ENCODE data around the gene CACNB1.
A peak's percentile ranks its signal among the peaks of the same experiment; 100 is the strongest.

CACNB1 gene

DNA sequence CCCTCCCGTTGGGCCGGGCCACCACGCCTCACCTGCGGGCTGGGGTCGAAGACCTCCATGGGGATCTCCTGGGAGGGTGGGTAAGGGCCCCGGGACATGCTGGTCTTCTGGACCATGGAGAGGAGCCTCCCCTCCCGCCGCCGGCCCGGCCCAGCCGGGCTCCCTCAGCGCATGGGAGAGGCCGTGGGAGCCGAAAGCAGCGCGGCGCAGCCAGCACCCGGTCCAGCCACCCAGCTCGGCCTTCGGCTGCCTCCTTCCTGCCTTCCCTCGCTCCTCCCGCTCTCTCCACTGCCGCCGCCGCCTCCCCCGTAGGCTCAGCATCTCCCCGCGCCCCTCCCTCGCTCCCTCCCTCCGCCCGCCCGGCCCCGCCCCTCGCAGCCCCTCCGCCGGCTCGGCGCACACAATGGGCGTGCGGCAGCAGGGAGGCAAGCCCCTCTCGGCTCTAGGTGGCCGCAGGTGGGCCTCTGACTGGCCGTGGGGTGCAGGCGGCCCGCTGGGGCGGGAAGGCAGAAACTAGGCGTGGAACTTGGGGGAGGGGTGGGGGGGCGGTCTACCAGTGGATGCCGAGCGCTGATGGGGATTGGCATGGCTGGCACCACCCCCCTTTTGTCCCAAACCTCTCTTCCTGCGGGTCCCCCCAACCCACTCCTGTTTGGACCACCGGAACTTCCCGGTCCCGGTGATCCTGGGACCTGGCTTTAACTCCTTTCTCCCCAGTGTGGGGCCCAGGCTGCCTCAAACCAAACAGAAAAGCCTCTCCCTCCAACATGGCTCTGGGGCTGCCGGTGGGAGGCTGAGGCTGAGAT lies at the start of gene CACNB1:
Gene CACNB1 (minus strand): TSS at position 290 of the 806 bp plus-strand sequence. CDS start 174 bp downstream, at position 116.
- no peak for DNase-seq

DNA sequence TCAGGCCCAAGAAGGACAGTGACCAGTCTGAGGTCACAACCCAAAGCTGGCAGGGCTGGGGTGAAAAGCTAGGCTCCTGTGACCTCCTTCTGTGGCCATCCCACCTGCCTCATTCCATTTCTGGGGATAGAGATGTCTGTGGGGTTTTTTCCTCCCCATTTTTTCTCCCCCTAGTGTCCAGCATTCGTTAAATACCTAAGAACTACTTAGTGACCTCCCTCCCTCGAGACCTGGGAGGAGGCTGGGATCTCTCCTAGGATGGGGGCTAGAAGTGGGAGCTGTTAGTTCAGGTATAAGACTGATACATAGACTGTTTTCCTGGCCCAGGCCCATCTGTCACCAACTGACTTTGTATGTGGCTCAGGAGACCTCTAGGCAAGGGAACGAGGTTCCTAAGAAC lies 48.8 kb upstream of the CACNB1 start:
- no peak for DNase-seq

DNA sequence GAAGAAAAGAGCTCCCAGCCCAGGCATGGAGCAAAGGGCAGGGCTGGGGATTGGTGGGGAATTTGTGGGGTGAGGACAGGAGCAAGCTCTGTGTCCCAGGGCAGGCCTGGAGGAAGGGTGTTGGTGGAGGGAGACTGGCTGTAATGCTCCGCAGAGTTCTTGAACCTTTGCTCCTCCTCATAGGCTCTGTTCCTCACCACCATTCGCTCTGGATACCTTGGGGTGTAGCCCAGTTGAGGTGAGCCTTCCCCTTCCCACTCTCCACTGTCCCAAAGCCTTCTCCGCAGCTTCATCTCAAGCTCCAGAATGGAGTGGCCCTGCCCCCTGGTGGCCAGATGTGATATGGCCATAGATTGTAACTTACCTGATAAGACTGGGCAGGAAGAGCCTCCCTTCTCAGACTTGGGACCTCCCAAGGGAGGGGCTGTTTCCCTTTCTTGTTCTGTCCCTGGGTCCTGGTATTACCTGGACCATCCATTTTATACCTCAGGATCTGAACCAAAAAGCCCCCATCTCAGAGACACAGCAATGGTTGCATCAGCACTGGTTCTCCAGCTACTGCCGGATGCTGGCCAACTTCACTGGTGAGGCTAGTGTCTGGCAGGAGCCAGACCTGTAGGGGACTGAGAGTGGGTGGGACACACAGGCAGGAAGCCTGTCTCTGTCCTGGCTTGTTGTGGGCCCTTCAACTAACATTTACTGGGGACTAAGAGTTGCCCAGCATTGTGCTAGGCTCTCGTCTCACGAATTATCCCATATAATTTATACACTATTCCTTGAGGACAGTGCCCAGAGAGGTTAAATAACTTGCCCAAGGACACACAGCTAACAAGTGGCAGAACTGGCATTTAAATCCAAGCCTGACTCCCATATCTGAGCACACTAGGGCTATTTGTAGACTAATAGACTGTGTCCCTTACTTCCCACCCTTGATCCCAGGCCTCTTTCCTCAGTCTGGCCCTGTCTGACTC lies 47.4 kb upstream of the CACNB1 start:
- peak; percentile 69 for DNase-seq

DNA sequence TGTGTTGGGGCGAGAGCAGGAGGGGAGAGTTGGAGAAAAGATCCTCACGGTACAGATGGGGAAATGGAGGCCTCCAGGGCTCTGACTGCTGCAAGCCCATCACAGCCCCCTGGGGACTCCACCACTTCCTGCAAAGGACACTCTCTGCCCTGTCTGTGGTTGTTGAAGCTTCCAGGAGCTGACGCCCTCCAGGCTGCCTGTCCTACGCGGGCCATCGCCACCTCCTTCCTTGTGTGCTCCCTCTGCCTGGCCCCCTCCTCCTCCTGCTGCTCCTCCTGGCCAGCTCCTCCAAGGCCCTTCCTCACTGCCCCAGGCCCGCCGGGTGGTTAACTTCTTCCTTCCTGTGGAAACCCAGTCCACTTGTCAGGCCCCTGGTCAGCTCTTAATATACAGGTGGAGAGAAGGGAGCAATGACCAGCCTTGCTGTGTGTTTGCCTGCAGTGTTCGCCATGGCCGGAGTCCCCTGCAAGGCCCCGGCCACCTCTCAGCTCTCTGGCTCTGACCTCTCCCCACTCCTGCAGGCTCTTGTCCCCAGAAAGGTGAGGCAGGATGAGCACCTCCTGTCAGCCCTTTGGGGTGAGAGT lies 46.6 kb upstream of the CACNB1 start:
- DNase-seq, result peak; percentile 15

DNA sequence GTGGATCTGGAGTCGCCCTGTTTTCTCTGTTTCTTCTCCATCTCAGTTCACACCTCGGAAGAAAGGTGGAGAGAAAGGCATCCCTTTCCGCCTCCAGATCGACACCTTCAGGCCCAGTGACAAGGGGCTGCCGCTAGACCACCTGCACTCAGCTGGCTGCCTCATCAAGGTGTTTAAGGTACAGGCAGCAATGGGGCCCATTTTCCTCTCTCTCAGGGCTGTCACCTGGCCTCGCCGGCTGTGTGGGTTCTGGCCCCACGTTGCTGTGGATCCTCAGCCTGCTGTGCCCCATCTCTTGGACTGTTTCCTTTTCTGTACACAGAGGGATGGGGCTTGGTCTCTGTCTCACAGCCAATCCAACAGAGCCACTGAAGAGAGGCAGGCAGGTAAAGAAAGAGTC lies 45.7 kb upstream of the CACNB1 start:
- DNase-seq, result no peak

DNA sequence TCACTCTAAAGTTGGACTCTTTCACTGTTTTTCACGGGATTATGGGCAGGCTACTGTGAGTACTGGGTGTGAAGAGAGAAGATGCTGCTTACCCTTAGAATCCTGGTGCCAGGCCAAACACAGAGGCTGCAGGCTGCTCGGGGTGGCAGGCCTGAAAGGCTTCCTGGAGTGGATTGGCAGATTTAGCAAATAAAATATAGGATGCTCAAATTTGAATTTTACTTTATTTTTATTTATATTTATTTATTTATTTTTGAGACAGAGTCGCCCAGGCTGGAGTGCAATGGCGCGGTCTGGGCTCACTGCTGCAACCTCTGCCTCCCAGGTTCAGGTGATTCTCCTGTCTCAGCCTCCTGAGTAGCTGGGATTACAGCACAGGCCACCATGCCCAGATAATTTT lies 43.2 kb upstream of the CACNB1 start:
- DNase-seq, result no peak

DNA sequence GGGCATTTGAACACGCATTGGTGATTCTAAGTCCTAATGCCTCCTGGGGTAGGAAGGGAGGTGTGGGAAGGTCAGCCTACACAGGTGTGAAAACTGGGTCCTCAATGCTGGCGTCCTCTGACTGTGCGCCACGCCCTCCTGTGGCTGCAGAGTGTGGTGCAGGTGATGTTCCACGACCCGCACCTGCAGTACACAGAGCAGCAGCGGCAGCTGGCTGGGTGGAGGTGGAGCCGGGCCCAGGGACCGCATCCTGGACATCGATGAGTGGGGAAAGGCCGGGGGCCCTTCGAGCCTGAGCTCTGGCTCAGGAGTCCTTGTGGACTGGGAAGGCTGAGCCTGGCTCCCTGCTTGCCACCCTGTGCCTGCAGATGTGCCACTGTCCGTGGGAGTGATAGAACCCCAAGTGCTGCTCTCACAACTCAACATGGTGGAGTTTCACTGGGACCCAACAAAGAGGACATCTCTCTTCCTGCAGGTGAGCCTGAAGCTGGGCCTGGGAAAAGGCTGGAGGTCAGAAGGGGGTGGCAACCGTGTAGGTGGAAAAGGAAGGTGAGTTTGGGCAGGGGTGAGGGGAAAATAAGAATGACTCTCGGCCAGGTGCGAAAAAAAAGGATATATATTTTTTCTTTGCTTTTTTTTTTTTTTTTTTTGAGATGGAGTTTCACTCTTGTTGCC lies 42.3 kb upstream of the CACNB1 start:
- no peak for DNase-seq

DNA sequence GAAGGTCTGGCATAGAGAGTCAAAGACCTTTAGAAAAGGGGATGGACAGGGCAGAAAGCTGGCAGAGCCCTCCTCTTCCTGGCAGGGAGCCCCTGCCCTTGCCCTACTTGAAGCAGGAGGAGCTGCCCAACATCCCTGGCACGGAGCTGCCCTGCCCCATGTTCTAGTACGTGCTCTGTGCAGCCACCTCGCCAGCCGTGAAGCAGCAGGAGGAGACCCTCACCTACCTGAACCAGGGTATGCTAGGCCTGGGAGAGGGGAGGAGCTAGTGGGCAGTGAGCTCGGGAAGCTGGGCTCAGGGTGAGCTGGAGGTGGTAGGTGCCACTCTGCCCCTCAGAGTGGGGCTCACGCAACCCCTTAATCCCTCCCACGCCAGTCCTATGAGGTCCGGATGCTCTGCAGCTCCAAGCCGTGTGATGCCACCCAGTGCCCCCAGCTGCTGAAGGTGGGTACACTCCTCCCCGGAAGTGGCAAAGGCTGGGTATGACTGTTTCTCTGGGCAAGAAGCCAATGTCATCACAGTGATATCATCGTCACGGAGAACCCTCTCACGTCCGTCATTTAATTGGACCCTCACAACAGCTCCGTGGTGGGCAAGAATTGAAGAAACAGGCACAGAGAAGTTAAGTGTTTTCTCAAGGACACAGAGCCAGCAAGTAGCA lies 41.0 kb upstream of the CACNB1 start:
- peak; percentile 21 for DNase-seq

DNA sequence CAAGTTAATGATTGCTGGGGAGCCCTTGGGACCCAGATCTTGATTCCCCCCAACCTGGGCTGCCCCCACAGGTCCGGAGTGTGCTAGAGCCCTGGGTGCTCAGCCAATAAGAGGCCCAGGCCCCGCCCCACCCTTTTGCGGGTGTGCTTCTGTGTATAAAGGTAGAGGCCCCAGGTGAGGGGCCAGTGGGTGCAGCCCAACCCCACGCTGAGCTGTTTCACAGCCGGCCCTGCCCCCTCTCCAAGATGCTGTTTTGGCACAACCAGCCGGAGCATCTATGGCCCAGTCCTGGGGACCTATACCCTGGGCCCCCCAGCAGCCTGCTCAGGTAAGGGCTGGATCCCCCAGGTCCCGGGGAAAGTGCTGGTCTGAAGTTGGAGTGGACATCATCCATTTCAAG lies 40.1 kb upstream of the CACNB1 start:
- no peak for DNase-seq

DNA sequence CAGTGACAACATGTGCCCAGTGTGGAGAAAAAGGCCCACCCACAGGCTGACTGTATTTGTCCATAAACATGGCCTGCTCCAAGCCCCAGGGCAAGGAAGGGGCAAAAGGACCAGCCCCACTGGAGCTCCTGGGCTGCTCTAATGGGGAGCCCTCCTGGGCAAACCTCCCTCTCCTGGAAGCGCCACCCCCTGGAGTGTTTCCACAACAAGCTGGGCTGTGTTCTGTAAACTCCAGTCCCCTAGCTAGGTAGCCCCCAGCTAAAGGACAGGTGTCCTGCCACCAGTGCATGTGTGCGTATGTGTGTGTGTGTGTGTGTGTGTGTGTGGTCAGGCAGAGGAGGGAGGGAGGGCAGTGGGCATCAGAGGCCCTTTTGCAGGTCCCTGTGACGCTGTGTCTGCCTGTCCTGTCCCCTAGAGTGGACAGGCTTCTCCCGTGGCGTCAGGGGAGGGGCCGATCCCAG lies 39.5 kb upstream of the CACNB1 start:
- no peak for DNase-seq

DNA sequence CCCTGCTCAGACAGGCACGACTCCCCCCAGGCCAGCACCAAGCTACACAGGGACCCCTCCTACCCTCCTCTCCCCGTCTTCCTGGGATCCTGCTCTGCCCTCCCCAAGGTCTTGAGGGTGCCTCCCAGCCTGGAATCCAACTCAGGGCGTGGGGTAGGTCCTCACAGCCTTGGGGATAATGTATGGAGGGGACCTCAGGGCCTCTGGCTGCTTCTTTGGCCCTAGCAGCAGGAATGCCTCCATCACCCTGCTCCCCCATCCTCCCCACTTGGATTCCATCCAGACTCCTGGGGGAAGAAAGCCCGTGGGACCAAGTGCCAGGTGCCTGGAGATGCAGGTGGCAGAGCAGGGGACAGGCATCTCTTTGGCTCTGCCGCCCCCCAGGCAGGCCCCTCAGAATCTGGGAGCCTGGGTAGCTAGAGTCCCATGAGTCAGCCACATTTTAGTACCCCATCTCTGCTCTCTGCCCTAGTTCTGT lies 39.0 kb upstream of the CACNB1 start:
- no peak for DNase-seq

DNA sequence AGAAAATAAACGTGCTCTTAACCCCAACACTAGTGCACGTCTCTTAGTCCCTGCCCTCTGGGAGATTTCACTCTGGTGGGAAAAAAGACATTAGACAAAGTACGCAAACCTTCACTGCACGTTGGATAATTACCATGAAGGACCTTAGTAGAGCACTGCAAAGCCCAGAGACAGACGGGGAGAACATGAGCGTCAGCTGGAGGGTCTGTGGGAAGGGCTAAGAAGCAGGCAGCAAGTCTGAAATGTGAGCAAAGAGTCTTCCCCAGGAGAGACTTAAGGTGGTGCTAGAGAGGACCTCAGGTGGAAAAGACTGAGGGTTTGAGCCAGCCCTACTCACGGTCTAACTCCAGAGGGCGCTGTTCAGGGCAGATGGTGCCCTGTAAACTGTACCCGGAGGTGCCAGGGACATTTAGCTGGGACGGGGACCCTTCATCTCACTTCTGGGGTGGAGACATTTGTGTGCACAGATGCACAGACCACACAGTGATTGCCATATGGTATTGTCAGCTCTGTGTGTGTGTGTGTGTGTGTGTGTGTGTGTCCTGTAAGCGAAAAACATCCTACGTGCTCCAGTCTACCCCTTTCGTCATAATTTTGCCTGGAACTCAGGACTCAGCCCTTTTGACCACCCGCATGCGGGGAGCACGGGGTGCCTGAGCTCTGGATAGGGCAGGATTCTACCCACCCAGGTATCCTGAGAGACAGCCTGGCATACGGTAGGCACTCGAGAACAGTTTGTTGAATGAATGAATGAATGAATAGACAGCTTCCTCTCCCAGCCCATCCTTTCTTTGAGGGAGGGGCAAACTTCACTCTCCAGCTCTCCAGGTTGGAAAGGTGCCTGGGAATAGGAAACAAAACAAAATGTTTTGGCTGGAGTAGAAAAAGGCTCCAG lies 38.3 kb upstream of the CACNB1 start:
- DNase-seq, result peak; percentile 40

DNA sequence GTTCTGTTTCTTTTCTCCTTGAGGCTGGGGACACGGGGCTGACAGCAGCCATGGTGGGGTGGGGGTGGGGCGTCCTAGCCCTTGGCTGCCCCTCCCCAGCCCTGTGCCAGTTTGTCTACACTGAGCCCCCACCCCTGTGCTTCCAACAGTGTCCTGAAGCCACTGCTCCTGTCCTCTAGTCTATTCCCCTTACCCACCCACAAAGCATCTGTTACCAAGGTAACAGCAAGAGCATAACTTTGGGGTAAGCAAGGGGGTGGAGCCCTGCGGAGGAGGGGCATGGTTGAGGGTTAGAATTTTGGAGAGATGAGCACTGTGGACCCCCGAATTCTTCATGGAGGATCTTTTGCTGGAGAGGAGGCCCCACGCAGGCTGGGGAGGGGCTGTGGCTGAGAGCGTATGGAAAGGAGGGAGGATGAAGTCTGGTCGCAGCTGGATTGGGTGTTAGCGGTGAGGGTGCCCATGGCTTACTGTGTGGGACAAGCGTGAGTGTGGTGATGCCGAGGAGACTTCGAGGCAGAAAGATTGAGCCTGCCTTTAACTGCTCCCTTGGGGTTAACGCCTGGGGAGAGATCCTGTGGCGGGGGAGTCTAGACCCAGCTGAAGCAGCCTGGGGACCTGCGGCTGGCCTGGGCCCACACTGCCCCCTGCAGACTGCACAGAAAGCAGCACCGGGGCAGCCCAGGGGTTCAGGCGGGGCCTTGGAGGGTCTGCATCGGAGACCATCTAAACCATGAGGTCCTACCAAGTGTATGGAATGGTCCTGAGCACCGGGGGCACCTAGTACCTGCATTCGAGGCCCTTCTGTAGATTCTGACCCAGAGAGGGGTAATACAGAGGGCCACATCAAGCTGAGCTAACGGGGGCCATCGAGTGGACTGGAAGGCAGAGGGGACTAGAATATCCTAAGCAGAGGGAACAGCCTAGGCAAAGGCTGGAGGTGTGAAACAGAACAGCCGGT lies 34.4 kb upstream of the CACNB1 start:
- peak; percentile 62 for DNase-seq

DNA sequence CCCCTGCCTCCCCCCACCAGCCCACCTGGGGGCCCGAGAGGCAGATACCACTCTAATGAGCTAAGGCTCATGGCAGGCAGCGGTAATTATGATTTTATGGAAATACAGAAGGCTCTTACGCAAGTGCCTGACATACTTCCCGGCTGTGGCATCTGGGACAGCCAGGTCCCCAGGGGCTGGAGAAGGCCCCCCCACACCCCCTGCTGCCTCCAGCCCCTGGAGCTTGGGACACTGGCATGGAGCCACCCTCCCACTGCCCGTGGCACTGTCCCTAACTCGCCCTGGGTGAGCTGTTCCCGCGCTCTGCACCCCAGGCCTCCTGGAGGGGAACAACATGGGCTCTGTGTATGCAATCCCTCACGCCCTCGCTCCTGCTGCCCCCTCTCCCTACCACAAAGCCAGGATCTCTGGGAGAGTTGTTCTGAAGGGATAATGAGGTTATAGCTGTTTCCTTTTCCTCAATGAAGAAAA lies 33.7 kb upstream of the CACNB1 start:
- no peak for DNase-seq

DNA sequence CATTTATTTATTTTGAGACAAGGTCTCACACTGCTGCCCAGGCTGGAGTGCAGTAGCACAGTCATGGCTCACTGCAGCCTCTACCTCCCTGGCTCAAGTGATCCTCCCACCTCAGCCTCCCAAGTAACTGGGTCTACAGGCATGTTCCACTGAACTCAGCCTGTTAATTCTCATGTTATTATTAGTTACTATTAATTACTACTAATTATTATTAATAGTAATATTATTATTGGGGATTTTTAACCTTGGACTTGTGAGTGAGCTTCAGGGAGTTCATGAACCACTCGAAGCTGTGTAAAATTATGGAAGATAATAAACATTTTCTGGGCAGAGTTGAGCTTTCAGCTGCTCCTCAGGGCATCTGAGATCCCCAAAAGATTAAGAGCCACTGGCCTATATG lies 32.9 kb upstream of the CACNB1 start:
- no peak for DNase-seq

DNA sequence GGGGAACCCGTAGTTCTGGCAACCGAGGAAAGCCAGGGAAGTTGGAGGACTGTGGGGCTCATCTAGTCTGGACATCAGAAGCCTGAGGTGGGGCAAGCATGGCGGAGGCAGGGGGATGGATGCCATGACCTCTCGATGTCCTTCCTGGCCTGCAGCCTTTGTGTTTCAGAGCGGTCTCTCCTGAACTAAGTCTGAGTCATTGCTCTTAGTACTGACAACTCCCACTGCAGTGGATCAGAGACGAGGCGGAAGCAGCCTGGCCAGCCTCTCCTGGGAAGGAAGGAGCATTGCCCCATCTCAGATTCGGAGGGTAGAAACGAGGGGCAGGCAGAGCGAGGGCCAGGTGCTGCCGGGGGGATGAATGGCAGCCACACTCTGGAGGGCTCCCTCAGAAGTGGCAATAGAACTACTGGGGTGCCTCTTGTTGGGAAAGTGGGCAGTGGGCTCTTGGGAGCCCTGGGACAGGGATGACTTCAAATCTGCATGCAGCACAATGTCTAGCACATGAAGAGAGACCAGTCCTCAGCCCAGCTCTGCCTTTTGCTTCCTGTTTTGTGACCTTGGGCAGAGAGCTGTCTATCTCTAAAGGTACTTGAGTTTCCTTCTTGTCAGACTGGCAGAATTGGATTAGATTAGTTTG lies 31.9 kb upstream of the CACNB1 start:
- peak; percentile 77 for DNase-seq

DNA sequence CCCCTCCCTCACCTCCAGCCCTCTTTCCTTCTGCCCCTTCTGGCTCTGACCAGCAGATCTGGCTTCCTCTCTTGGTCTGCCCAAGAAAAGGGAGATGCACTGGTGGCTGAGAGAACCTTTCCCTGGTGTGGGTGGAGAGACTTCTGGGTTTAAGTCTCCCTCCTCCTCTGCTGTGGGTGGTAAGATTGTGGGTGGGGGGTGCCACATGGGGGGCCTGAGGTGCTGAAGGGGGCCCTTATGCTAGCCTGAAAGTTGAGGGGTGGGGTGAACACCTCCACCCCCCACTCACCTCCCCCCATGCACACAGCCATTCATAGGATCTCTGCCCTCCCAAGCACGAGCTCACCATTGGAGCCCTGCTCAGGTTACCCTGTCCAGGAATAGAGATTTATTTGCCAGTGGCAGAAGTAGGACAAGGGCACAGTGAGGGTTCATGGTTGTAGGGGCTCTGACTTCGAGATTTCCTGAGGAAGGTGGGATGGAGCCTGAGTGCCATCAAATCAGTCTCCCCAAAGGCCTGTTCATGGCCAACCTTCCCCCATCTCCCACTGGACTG lies 30.0 kb upstream of the CACNB1 start:
- no peak for DNase-seq

DNA sequence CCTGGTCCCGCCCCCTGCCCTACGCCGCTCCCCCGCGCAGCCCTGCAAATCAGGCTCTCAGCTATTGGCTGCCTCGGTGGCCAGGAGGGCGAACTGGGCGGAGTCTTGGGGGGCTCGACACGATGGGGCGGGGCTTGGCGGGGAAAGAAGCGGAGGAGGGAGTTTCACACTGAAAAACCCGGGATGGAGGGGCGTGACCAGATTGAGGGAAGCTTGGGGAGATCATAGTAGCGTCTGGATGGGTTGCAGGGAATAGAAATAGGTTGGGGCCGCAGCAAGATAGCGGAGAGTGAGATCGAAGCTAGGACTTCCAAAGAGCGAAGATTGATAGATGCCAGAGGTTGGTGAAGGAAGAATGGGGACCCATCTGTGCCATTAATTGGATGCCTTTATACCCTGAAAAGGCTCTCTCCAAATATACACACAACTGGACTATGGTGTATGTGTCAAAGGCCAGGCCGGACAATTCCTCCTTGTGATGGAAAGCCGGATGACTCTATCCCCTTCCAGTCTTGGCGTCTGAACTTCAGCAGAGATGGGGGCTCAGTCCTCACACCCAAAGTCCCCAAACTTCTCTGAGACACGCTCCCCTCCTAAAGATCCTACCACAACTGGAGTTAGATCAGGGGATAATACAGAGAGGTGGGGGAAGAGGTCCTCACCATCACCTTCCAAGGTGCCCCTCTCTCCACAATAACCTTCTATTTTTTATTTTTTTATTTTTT lies 28.7 kb upstream of the CACNB1 start:
- DNase-seq, result no peak
